Right lobe of liver (tissue), 4 donors: ENCODE results near the gene SYVN1.

Experiments used
- CTCF ChIP-seq, 4 donors: fragments of 200-600 bp in 3 of 4; fragments of 450-650 bp in 1 of 4; IDR thresholded peaks; one replicate each; pipeline versions ENCODE4 v1.5.1 to v1.8.0; 2016 to 2022; ENCODE audit warnings: antibody characterized with exemption in 4 of 4, mild to moderate bottlenecking in 2 of 4
- POLR2A ChIP-seq: fragments of 450-650 bp; IDR thresholded peaks from one replicate; pipeline ENCODE4 v1.6.1; 2017; ENCODE audit warnings: antibody characterized with exemption, mild to moderate bottlenecking
- donor health status: DM: no; HTN: no; CAD: no.
- donor health status: DM: no; HTN: no; CAD: no.
- donor health status: DM: no; HTN: yes; CAD: no.

- TF ChIP-seq CTCF (IDR thresholded peaks at IDR 0.05) (no peak), POLR2A (no peak)
These were observed 17.1 kb upstream of the SYVN1 start for GRCh38 chr11:65151331-65151899.
